ENCODE data around the gene KLHDC7A. TPM values are rescaled to one million over a fixed set of nuclear protein-coding genes. Genes with fewer than 3 reads are reported as not detected.

The KLHDC7A gene
- polyA plus RNA-seq, 1 donor from 2014 or later = 0.04 TPM

DNA sequence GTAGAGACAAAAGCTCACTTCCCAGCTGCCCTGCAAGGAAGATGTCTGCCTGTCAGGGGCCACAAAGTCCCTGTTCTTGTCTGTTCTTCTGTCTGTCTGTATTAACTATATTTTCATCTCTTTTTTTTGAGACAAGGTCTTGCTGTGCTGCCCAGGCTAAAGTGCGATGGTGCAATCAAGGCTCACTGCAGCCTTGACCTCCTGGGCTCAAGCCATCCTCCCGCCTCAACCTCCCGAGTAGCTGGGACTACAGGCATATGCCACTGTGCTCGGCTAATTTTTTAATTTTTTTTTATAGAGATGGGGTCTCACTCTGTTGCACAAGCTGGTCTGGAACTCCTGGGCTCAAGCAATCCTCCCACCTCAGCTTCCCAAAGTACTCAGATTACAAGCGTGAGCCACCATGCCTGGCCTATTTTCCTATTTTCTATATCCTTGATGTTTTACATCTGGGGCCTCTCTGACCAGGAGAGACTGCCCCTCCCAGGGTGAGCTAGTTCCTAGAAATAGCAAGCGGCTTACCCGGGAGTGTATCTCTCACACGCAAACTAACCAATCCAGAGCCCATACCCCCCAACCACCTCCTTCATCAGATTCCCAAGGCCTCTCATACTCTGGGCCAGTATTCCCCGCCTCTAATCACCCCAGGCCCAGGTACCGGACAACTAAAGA, 5.4 kb upstream of the KLHDC7A start:
- H3K27ac ChIP-seq (ENCODE audit: low read length) = no peak overlapping the region
- no peak for TF ChIP-seq TAF1 (IDR thresholded peaks at IDR 0.05; ENCODE audit: low read depth)
- TF ChIP-seq, protein P1, sequence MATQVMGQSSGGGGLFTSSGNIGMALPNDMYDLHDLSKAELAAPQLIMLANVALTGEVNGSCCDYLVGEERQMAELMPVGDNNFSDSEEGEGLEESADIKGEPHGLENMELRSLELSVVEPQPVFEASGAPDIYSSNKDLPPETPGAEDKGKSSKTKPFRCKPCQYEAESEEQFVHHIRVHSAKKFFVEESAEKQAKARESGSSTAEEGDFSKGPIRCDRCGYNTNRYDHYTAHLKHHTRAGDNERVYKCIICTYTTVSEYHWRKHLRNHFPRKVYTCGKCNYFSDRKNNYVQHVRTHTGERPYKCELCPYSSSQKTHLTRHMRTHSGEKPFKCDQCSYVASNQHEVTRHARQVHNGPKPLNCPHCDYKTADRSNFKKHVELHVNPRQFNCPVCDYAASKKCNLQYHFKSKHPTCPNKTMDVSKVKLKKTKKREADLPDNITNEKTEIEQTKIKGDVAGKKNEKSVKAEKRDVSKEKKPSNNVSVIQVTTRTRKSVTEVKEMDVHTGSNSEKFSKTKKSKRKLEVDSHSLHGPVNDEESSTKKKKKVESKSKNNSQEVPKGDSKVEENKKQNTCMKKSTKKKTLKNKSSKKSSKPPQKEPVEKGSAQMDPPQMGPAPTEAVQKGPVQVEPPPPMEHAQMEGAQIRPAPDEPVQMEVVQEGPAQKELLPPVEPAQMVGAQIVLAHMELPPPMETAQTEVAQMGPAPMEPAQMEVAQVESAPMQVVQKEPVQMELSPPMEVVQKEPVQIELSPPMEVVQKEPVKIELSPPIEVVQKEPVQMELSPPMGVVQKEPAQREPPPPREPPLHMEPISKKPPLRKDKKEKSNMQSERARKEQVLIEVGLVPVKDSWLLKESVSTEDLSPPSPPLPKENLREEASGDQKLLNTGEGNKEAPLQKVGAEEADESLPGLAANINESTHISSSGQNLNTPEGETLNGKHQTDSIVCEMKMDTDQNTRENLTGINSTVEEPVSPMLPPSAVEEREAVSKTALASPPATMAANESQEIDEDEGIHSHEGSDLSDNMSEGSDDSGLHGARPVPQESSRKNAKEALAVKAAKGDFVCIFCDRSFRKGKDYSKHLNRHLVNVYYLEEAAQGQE (IDR thresholded peaks at IDR 0.05; ENCODE audit: borderline replicate concordance) = no peak
- TF ChIP-seq RAD21 (conservative IDR thresholded peaks at IDR 0.05) = no peak
- no peak for TF ChIP-seq EZH2 (IDR thresholded peaks at IDR 0.05; ENCODE audit: borderline replicate concordance, insufficient read depth, low read length, poor library complexity, severe bottlenecking)
- TF ChIP-seq POLR2AphosphoS5 (IDR thresholded peaks at IDR 0.05) = no peak
- TF ChIP-seq, protein P2, sequence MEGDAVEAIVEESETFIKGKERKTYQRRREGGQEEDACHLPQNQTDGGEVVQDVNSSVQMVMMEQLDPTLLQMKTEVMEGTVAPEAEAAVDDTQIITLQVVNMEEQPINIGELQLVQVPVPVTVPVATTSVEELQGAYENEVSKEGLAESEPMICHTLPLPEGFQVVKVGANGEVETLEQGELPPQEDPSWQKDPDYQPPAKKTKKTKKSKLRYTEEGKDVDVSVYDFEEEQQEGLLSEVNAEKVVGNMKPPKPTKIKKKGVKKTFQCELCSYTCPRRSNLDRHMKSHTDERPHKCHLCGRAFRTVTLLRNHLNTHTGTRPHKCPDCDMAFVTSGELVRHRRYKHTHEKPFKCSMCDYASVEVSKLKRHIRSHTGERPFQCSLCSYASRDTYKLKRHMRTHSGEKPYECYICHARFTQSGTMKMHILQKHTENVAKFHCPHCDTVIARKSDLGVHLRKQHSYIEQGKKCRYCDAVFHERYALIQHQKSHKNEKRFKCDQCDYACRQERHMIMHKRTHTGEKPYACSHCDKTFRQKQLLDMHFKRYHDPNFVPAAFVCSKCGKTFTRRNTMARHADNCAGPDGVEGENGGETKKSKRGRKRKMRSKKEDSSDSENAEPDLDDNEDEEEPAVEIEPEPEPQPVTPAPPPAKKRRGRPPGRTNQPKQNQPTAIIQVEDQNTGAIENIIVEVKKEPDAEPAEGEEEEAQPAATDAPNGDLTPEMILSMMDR (IDR thresholded peaks at IDR 0.05; ENCODE audit: poor library complexity, severe bottlenecking) = no peak
- no peak for TF ChIP-seq MXI1 (conservative IDR thresholded peaks at IDR 0.05; ENCODE audit: poor library complexity, severe bottlenecking)

DNA sequence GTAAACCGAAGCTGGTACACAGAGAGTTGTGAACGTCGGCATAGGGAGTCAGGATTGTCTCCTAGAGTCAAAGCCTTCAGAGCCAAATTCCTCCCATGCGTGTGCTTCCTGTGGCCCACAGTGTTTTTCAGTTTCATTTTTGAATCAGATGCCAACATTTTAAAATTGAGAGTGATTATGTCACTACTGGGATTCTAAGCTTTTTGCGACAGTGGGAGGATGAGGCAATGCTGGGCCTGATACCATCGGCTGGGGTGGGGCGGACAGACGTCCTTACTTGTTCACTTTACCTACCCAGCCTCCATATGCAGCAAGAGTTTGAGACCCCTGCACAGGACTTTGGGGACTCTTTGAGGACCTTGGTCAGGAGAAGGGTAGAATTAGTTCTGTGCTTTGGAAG, 1.3 kb upstream of the KLHDC7A start:
- Histone ChIP-seq H3K27me3 (ENCODE audit: insufficient read depth, low read depth, low read length) (no peaks in the 10 kb centered on the region), H2AFZ (ENCODE audit: low read depth, low read length) (no peak overlapping the region), H3K36me3 (ENCODE audit: insufficient read depth, low read length) (no peaks in the 10 kb centered on the region), H3K4me2 (ENCODE audit: low read length) (no peak overlapping the region), H3K27ac (ENCODE audit: low read length) (no peak overlapping the region), H3F3A (ENCODE audit: insufficient read depth, low read length, poor library complexity, severe bottlenecking) (no peaks in the 10 kb centered on the region), H3K9ac (ENCODE audit: low read length) (no peak overlapping the region), H3K9me3 (ENCODE audit: low read length) (no peaks in the 10 kb centered on the region), H3K79me2 (replicated peaks; ENCODE audit: insufficient read depth, low read length) (no peaks in the 10 kb centered on the region), H3K9me2 (ENCODE audit: insufficient read depth, low read length) (no peaks in the 10 kb centered on the region), H3K4me3 (ENCODE audit: low read length) (no peak overlapping the region), H4K20me1 (ENCODE audit: insufficient read depth) (no peaks in the 10 kb centered on the region)
- TF ChIP-seq RAD21 (conservative IDR thresholded peaks at IDR 0.05) = no peak
- TF ChIP-seq, protein P2 (IDR thresholded peaks at IDR 0.05; ENCODE audit: poor library complexity, severe bottlenecking) = no peak

More for the DNA sequence above, 5.4 kb upstream of the KLHDC7A start:
- Histone ChIP-seq H4K20me1 (ENCODE audit: insufficient read depth) (no peaks in the 10 kb centered on the region), H3K4me3 (ENCODE audit: low read length) (no peak overlapping the region), H2AFZ (ENCODE audit: low read depth, low read length) (no peak overlapping the region), H3K4me2 (ENCODE audit: low read length) (no peak overlapping the region), H3K27me3 (ENCODE audit: insufficient read depth, low read depth, low read length) (no peaks in the 10 kb centered on the region), H3F3A (ENCODE audit: insufficient read depth, low read length, poor library complexity, severe bottlenecking) (no peaks in the 10 kb centered on the region), H3K9me2 (ENCODE audit: insufficient read depth, low read length) (no peaks in the 10 kb centered on the region), H3K36me3 (ENCODE audit: insufficient read depth, low read length) (no peaks in the 10 kb centered on the region), H3K79me2 (replicated peaks; ENCODE audit: insufficient read depth, low read length) (no peaks in the 10 kb centered on the region), H3K9me3 (ENCODE audit: low read length) (no peaks in the 10 kb centered on the region), H3K9ac (ENCODE audit: low read length) (no peak overlapping the region)
